ENCODE measurements around the gene DAPK2.

GRCh38 chr15:63901912-63902670, 144.2 kb downstream of the DAPK2 start:
- TF ChIP-seq CTCF (conservative IDR thresholded peaks at IDR 0.05; ENCODE audit: low read depth, low read length) (no peak), RAD21 (IDR thresholded peaks at IDR 0.05; ENCODE audit: low read length) (no peak), POLR2A (IDR thresholded peaks at IDR 0.05; ENCODE audit: low read depth, low read length) (no peak), MAZ (IDR thresholded peaks at IDR 0.05; ENCODE audit: borderline replicate concordance, low read depth, low read length) (no peak), NFE2L2 (IDR thresholded peaks at IDR 0.05; ENCODE audit: low read depth, low read length) (no peak), USF2 (IDR thresholded peaks at IDR 0.05; ENCODE audit: low read depth, low read length) (no peak)
